Endothelial cell (in vitro differentiated cells): ENCODE results near the gene TTL. TPM values are rescaled to one million over a fixed set of nuclear protein-coding genes. Genes with fewer than 3 reads are reported as not detected.
"Not testable (repeated sequence)": the region's sequence is repeated elsewhere in the genome, so short reads cannot be mapped to it uniquely, and the experiment has no call there.

ENCODE experiments used
- DNase-seq: peaks from one replicate; pipeline ENCODE4 v3.0.0; 2021; ENCODE audit warnings: low spot score
- H3K27ac Mint-ChIP-seq: one replicate; pipeline ENCODE4 v1.8.0; 2021; ENCODE audit warnings: mixed read lengths, inconsistent platforms; ENCODE audit not compliant: unreplicated experiment
- H3K27me3 Mint-ChIP-seq: one replicate; pipeline ENCODE4 v1.8.0; 2021; ENCODE audit warnings: mild to moderate bottlenecking, moderate library complexity, mixed read lengths, inconsistent platforms; ENCODE audit not compliant: unreplicated experiment
- H3K36me3 Mint-ChIP-seq: one replicate; pipeline ENCODE4 v1.8.0; 2021; ENCODE audit warnings: mild to moderate bottlenecking, low read depth, mixed read lengths, inconsistent platforms; ENCODE audit not compliant: unreplicated experiment
- H3K4me1 Mint-ChIP-seq: one replicate; pipeline ENCODE4 v1.8.0; 2021; ENCODE audit warnings: mild to moderate bottlenecking, mixed read lengths, inconsistent platforms; ENCODE audit not compliant: unreplicated experiment
- H3K4me3 Mint-ChIP-seq: one replicate; pipeline ENCODE4 v1.8.0; 2021; ENCODE audit warnings: mild to moderate bottlenecking, mixed read lengths, inconsistent platforms; ENCODE audit not compliant: unreplicated experiment
- H3K9me3 Mint-ChIP-seq: one replicate; pipeline ENCODE4 v1.8.0; 2021; ENCODE audit warnings: mixed read lengths, inconsistent platforms; ENCODE audit not compliant: unreplicated experiment
- CTCF ChIP-seq: fragments of 200-600 bp; sonication (generic); IDR thresholded peaks from one replicate; pipeline ENCODE4 v1.5.0; 2021; ENCODE audit warnings: antibody characterized with exemption; ENCODE audit not compliant: unreplicated experiment
- total RNA-seq: library from RNA; stranded (reverse); fragmentation: NEBNext Ultra II Directional; extraction: Animal tissue kit (Norgen Biotek cat#: 25700); gene quantifications from one replicate; pipeline ENCODE4 v1.2.1, GENCODE V29; 2021; ENCODE audit not compliant: unreplicated experiment

The TTL gene
- total RNA-seq, 1 donor from 2014 or later, result 89.9 TPM

DNA sequence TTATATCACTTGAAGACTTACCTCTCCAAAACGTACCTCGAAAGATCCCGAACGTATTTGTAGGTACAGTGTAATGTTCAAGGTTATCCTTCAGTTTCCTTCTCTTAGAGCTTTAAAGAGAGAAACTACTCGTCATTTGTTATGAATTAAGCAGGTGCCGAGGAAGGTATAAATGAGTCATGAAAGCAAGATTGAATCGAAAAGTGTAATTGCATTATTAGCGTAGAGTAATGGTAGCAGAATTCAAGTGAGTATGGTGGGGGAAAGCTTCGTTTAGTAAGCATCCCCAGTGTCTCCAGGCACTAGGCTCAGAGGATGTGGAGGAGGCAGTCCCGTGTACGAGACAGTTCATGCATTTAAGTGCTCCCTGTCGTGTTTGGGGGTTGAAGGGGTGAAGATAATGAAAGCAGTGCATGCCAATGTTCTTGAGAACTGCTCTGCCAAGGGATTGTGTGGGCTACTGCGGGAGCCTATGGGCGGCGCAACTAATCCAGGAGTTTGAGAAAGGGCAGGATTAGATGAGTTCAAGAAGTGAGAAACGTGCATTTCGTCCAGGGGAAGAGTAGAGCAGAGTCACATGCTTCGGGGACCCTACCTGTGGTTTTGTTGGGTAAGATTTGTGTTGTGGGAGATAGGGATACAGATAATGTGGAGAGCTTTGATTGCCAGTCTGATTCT lies 61.2 kb downstream of the TTL start:
- Mint-ChIP-seq H3K27me3 (peaks cover 5% of the 10 kb centered on the region), H3K4me1 (peaks cover 6% of the 10 kb centered on the region), H3K9me3 (no peaks in the 10 kb centered on the region), H3K4me3 (no peak overlapping the region), H3K36me3 (peaks cover 3% of the 10 kb centered on the region), H3K27ac (no peak overlapping the region)
- TF ChIP-seq CTCF, result no peak
- no peak for DNase-seq

- H3K27me3 Mint-ChIP-seq, result no peaks in the 10 kb centered on the region
- H3K9me3 Mint-ChIP-seq, result no peaks in the 10 kb centered on the region
- no peak overlapping the region for H3K27ac Mint-ChIP-seq
- H3K4me1 Mint-ChIP-seq, result no peaks in the 10 kb centered on the region
- no peak for DNase-seq
- H3K36me3 Mint-ChIP-seq, result peaks cover 13% of the 10 kb centered on the region
- TF ChIP-seq CTCF, result no peak
- no peak overlapping the region for H3K4me3 Mint-ChIP-seq
These were observed 65.4 kb downstream of the TTL start for GRCh38 chr2:112547333-112547732.

DNA sequence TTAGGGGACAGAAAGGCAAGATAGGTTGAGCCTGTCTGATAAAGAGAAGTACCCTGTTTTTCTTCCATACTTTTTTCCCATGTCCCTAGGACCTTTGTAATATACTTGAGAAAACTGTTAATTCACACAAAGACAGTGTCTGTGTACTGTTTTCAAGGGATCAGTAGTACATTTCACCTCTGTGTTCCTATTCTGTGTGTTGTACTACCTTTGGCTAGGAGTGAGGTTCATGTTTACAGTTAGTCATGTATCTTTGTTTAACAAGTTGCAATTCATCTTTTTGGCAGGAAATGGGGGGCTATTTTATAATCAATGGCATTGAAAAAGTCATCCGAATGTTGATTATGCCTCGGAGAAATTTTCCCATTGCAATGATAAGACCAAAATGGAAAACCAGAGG lies 67.0 kb downstream of the TTL start:
- no peak overlapping the region for H3K4me3 Mint-ChIP-seq
- no peak for DNase-seq
- no peaks in the 10 kb centered on the region for H3K4me1 Mint-ChIP-seq
- no peaks in the 10 kb centered on the region for H3K9me3 Mint-ChIP-seq
- H3K27me3 Mint-ChIP-seq, result no peaks in the 10 kb centered on the region
- H3K36me3 Mint-ChIP-seq, result peaks cover 24% of the 10 kb centered on the region
- no peak for TF ChIP-seq CTCF
- H3K27ac Mint-ChIP-seq, result no peak overlapping the region

DNA sequence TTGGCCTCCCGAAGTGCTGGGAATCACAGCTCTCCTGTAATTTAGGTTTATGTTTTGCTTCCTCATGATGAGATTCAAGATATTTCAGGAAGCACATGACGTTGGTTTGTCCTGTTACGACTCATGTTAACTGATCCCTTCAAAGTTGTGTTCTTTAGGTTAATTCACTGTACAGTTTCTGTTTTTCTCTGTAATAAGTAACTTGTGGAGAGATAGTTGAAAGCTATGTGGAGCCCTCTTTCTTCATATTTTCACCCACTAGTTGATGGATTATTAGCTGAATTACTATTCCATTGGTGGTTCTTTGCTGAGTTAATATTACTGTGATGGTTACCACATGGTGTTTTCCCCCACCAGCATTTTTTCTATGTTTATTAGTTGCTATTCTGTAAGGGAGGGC lies 84.1 kb downstream of the TTL start:
- no peaks in the 10 kb centered on the region for H3K9me3 Mint-ChIP-seq
- no peaks in the 10 kb centered on the region for H3K27me3 Mint-ChIP-seq
- H3K36me3 Mint-ChIP-seq, result peaks cover 37% of the 10 kb centered on the region
- H3K27ac Mint-ChIP-seq, result no peak overlapping the region
- TF ChIP-seq CTCF, result no peak
- H3K4me3 Mint-ChIP-seq, result no peak overlapping the region
- no peak for DNase-seq
- no peaks in the 10 kb centered on the region for H3K4me1 Mint-ChIP-seq

- not testable (repeated sequence) for DNase-seq, H3K27ac Mint-ChIP-seq, H3K4me1 Mint-ChIP-seq, H3K27me3 Mint-ChIP-seq, H3K4me3 Mint-ChIP-seq, H3K9me3 Mint-ChIP-seq
- H3K36me3 Mint-ChIP-seq, result peaks cover 35% of the 10 kb centered on the region
These were observed 84.6 kb downstream of the TTL start for GRCh38 chr2:112566508-112566907.
